Measurements from ENCODE around the gene UTF1.
"Not testable (repeated sequence)": the region's sequence is repeated elsewhere in the genome, so short reads cannot be mapped to it uniquely, and the experiment has no call there.

The UTF1 gene

DNA sequence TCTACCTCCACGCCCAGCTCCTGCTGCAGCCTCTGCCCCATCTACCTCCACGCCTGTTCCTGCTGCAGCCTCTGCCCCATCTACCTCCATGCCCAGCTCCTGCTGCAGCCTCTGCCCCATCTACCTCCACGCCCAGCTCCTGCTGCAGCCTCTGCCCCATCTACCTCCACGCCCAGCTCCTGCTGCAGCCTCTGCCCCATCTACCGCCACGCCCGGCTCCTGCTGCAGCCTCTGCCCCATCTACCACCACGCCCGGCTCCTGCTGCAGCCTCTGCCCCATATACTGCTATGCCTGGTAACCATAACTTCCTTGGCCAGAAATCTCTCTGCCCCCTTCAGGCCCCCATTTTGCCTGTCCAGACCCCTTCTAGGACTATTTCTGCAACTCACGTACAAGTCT is 35.0 kb downstream of the UTF1 start:
- not testable (repeated sequence) for DNase-seq (ENCODE audit: low read depth)

DNA sequence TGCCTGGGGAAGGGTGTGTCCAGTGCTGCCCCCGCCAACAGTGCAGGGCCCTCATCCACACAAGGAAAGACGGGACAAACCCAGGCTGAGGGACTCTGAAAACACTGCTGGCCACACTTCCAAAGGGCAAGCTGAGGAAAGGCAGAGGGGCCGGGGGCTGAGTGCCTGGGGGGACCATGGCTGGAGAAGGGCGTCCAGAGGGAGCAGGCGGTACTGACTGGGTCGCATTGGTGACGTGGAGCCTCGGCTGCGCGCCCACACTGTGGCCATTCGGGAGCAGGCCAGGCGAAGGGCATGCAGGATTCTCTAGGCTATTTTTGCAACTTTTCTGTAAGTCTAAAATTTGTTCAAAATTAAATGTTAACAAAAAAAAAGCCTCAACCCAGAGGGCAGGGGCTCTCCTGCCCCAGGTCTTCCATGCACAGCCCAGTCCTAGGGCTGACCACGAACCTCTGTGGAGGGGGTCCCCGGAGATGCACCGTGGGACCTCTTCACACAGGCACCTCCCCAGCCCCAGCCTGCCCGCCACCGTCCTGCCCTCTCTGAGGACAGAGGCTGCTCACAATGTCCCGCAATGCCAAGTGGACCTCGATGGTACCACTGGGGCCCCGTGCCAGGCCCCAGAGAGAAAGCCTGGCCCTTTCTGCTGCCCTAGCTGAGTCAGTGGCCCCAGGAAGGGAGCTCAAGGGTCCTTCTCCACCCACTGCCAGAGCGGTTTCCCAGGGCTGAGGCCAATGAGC is 36.2 kb downstream of the UTF1 start:
- DNase-seq (ENCODE audit: low read depth) = no peak

DNA sequence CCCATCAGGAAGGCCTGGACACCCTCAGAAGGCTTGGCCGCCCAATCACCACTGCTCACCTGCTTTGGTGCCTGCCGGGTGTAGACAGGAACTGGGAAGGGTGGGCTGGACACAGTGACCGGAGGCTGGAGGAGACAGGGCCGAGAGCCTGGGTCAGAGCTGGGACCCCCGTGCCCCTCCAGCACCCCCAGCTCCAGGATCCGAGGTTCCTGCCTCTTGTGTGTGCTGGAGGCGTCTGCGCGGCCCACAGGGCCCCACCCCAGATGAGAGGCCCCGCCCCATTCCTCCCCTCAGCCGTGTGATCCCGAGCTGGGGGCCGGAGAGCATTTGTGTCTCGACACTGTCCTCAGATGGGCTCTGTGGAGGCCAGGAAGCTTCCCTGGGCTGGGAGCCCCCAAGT is 37.3 kb downstream of the UTF1 start:
- no peak for DNase-seq (ENCODE audit: low read depth)

DNA sequence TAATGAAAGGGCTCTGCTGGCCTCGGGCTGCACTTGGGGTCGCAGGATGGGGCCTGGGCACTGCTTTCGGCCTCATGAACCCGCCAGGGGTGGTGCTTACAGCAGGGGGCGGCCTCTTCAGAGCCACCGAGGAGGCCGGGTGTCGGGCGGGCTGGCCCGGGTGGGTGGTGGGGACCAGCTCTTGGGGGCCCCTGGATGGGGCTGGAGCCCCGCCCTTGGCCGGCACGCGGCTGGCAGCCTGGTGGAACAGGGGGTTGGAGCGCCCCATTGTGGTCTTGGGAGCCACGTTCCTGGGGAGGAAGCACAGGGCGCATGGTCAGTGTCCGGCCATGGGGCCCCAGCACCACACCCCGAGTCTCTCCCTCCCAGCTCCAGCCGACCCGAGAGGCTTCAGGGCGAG is 37.8 kb downstream of the UTF1 start:
- no peak for DNase-seq (ENCODE audit: low read depth)

DNA sequence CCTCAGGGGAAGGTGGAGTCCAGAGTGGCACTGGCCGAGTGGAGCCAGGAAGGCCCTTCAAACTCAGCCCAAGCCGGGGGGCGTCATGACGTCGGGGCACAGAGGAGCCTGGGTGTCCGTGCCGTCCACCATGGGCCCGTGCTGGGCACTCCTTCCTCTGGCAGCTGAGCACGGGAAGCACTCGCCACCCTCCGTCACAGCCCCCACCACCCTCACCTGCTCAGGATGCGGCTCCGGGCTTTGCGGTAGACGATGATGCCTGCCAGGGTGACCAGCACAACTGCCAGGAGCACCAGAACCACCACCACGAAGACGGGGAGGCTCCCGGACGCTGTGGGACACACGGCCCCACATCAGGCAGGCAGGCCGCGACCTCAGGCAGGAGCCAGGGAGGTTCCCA is 38.5 kb downstream of the UTF1 start:
- no peak for DNase-seq (ENCODE audit: low read depth)

DNA sequence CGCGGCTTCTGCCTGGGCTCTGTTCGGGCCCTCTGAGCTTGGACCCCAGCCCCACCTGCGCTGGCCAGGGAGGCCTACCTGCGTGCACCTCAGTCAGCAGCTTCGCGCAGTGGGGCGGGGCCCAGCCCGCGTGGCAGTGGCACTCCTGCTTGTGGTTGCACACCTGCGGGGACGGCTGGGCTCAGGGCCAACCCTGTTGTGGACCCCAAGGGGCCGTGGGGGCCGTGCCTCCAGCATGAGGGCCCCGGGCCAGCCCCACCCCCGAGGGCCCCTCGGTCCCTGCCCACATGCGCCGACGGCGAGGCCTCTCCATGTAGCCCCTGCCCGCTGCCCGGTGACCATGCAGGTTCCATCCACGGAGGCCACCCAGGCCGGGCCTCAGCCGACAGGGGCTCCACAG is 39.4 kb downstream of the UTF1 start:
- DNase-seq (ENCODE audit: low read depth) = no peak

DNA sequence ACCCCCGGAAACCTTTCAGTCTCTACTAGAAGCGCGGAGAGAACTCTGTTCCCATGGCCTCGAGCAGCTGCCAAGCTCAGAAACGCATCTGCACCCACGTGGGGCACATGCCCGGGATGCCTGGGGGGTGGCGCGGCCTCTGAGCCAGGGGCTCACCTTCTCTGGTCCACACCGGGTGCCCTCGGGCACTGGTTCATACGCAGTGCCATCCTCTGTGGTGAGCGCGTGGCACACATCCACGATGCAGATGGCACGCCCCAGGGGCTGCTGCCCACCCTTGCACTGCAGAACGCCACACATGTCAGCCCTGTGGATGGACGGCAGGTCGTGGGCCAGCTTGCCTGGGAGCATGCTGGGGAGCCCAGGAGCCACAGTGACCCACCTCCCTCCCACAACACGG is 40.2 kb downstream of the UTF1 start:
- DNase-seq (ENCODE audit: low read depth) = no peak

DNA sequence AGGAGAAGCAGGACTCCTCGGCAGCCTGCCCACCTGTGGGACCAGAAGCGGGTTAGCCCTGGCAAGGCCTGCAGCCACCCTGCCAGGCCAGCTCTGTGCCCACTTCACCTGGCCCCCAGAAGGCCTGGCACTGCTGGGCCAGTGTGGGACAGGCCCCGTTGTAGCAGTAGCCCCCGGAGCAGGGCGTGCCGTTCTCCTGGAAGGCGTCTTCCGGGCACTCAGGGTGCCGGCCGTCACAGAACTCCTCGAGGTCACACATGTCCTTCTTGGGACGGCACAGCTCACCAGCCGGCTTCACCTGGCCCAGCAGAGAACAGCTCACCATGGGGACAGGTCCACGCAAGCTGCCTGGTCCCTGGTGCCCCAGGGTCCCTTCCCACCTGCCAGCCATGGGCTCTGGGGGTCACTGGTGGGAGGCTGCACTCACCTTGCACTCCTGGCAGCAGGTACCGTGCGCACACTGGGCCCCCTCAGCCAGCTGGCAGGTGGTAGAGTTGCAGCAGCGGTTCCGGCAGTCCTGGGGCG is 40.8 kb downstream of the UTF1 start:
- DNase-seq (ENCODE audit: low read depth) = no peak

DNA sequence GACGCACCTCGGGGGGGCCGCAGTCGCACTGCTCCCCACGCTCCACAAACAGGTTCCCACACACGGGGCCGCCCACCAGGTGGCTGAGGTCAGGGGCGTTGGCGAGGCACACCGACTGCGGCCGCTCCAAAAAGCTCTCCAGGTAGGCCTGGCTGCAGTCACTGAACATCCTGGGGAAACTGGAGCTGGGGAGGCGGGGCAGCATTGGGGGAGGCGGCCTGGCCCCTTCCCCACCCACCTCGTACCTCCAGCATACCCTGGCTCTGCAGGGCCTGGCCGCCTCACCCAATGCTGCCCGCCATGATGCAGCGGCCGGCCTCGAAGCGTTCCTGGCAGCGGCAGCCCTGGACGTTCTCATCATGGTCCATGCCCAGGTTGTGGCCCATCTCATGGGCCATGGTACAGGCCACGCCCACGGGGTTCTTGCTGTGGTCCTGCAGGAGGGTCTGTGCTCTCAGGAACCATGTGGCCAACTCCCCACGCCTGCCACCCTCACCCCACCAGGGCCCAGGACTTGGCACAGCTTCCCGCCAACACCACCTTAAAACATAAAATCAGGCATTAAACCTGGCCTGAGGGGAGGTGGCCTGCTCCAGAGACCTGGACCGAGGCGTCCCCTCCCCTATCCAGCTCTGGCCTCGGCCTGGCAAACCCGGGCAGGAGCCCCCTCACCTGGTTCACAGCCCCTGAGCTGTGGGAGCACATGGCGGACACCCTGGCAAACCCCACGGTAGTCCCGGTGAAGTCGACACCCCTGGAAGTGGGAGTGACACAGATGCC is 41.7 kb downstream of the UTF1 start:
- DNase-seq (ENCODE audit: low read depth) = no peak

DNA sequence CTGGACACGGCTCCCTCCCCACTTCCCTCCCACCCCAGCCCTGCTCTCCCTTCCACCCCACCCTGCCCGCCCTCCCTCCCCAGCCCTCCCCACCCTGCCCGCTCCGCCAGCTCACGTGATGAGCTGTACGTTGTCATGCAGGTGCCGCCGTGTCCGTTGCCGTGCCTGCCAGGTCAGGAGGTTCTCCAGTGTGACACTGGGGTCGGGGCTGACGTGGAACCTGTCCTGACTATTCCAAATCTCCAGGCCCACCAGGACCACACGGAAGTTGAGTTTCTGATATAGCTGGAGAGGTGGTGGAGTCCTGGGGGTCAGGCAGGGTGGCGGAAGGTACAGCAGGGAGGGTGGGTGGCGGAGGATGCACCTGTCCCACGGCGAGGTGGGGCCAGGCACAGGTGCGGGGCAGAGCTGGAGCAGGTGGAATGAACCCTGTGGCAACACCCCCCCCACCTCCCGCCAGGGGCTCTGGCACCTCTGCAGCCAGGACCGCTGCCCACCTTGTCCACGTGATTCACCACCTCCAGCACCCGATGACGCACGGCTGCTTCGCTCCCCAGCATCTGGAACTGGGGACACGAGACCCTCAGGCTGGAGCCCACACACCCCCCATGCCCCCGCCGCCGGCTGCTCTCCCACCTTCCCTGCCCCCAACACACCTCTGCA is 42.4 kb downstream of the UTF1 start:
- DNase-seq (ENCODE audit: low read depth) = no peak

DNA sequence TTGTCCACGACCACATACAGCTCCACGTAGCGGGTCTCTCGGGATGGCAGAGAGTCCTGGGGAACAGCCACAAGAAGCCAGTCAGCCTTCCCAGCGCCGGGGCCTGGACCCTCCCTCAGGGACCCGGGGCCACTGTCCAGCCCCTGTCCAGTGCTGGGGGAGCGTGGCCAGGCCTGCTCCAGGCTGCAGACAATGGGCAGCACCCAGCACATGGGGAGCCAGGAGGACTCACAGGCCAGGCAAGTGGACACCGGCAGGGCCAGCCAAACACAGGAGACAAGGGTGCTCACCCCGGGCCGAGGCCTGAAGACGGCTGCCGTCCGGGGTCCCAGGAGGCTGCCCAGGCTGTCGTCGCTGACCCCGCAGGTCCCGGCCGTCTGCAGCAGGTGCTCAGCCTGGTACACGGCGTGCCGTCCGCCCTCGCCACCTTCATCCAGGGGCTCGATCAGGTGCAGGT is 43.0 kb downstream of the UTF1 start:
- no peak for DNase-seq (ENCODE audit: low read depth)

DNA sequence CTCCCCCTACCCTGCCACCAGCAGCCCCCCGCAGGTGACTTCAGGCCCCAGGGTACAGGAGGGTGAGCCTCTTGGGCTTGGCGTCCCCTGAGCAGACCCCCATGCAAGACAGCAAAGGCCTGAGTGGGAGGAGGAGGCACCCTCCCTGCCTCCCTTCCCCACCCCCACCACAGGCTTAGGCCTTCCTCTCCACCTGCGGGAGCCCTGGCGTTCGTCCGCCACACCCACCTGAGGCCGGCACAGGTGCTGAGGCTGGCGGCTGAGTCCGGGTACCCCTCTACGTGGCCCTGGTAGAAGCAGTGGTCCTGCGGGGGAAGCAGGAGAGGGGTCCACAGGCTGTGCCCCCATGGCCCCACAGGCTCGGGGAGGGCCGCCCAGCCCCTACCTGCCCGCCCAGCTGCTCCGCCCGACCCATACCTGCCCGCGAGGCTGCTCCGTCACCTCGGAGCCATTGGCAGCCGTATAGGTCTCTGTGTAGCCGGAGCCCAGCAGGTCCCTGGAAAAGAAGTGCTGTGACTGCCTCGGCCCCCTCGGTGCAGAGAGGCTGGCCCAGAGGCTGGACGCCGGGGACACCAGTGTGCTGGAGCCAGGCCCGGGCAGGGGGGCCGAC is 43.6 kb downstream of the UTF1 start:
- DNase-seq (ENCODE audit: low read depth) = no peak

DNA sequence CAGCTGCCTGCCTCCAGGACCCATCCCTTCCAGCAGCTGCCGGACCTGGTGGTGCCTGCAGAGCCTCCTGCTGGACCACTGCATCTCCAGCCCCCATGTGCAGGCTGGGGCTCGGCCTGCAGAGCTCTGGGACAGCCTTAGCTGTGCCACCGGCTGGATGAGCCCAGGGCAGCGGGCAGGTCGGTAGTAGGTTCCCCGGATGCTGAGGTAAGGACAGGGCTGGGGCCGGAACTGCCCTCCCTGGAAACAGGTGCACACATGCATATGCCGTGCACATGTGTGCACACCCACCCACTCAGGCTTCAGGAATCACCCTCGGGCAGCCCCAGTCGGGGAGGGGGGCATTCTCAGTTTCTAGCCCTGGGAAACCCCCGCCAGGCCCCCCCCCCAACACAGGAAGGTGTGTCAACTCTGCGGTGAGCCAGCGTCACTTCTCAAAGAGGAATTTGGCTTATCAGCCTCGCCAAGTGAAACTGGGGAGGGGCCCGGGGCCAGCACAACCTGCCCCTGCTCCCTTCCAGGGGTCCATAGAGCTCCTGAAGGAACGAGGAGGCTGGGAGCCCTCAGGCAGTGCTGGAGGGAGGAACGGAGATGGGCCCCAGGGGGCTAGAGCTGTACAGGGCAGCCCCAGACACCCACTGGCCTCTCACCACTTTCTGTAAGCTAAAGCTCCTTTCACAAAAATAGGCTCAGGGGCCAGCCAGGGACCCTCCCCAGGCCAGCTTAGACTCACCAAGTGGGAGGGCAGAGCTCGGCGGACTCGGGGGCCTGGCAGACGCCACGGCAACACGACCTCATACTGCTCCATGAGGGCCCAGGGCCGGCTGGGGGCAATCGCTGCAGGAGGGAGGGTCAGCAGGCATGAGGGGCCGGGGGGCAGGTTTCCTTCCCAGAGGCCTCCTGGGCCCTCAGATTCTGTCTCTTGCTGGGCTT is 45.0 kb downstream of the UTF1 start:
- DNase-seq (ENCODE audit: low read depth) = no peak

DNA sequence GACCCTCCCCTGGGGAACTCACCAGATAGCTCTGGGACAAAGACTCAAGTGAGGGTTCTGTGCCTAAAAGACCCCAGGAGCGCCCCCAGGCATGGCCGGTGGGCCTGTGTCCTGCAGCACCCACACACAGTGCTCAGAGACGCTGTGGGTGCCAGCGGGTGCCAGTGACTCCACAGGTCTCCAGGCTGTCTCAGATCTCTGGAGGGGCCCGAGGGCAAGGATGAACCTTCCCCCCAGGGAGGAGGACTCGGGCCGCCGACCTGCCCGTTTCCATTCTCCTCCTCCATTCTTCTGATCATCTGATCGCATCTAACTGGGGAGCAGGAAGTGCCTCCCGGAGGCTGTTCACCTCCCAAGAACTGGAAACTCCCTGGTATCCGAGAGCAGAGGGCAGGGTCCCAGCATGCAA is 45.7 kb downstream of the UTF1 start:
- no peak for DNase-seq (ENCODE audit: low read depth)

DNA sequence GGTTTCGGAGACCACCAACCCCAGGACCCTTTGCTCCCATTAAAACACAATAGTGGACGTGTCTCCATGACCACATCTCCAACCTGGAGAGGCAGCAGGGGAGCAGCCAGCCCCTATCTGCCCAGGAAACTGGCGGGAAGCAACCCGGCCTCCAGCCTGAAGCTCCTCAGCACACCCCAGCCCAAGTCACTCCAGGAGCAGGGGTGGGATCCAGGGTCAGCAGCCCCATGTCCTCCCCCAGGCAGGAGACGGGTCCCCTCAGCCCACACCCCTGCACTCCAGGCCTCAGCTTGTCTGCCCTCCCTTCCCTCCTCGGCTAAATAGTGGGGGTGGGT is 46.0 kb downstream of the UTF1 start:
- DNase-seq (ENCODE audit: low read depth) = no peak

DNA sequence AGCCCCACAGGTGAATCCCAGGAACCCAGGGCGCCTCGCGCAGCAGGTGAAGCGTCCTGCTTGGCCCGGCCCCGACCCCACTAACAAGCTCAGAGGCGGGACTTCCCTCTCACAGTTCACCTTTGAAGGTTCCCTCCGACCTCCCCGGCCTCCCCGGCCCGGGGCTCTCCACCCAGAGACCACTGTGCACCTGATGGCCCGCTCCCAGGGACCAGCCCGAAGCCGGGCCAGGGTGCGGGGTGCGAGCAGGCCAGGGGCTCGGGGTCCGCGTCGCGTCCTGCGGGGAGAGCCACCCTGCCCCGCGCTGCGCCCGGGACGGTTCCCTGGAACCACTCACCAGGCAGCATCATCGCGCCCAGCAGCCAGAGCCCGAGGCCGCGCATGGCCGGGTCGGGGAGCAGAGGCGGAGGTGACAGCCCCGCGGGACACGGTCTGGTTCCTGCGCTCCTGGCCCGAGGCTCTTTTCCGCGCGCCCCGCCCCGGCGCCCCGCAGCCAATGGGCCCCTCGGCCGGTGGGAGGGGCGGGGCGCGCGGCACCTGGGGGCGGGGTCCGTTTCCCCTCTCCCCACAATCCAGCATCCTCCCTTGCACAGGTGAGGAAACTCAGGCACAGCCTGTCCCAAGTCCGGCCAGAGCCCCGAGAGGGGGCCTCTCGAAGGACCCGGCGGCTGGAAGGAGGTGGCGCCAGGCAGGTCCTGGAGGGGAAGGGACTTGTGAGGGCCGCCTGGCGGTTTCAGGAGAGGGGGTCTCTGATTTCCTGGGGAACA is 46.6 kb downstream of the UTF1 start, which contains the start of gene ADAM8:
ADAM8 (minus strand) TSS at position 434 of the 767 bp plus-strand sequence; CDS start at position 383, 51 bp downstream.
- DNase-seq (ENCODE audit: low read depth) = no peak

DNA sequence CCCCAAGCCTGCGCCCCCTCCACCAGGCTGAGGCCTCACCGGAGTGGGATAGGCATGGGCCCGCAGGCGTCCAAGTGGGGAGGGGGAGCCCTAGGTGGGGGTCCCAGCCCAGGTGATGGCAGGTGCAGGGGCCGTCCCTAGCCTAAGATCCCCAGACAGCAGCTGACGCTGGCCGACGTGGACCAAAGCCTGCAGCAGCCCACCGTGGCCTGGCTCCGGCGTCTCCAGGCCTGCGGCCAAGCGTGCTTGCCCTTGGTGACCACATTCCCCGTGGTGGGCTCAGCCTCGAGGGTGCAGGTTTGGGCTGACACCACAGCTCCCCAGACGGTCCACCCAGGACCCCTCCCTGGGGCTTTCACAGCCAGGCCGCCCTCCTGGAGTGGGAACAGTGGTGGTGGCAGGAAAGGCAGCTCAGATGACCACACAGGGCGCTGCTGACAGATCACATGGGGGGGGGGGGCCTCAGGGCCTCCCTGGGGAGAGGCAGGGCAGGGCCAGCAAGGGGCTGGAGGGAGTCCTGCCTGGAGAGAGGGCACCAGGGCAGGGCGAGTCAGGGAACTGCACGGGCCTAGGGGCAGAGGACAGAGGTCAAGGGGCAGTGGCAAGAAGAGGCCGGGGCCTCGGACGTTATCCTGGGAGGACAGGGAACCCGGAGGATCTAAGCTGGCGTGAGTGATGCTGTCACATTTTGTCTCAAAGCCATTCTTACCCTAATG is 47.4 kb downstream of the UTF1 start:
- no peak for DNase-seq (ENCODE audit: low read depth)

DNA sequence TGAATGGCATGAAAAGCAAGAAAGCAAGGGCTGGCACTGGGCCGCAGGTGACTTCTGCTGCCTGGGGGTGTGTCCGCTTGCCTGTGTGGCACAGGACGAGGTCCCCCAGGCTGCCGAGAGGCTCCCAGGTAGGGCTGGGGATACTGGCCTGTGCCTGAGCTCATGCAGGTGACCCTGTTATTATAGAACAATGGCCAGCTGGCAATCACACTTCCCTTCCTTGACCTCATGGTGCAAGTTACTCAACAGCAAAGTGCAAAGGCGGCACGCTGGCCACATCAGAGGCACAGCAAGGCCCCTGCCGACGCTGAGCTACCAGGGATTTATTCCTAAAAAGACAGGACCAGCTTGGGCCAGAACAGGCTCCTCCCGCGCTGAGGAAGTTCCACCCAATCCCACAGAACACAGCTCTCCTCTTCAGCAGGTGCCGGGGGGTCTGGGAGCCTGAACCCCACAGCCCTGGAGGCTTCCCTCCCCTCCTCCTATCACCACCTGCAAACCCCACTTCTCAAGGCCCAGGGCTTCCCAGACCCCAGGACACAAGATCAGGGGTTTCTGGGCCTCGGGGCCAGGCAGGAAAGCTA is 48.1 kb downstream of the UTF1 start:
- no peak for DNase-seq (ENCODE audit: low read depth)

DNA sequence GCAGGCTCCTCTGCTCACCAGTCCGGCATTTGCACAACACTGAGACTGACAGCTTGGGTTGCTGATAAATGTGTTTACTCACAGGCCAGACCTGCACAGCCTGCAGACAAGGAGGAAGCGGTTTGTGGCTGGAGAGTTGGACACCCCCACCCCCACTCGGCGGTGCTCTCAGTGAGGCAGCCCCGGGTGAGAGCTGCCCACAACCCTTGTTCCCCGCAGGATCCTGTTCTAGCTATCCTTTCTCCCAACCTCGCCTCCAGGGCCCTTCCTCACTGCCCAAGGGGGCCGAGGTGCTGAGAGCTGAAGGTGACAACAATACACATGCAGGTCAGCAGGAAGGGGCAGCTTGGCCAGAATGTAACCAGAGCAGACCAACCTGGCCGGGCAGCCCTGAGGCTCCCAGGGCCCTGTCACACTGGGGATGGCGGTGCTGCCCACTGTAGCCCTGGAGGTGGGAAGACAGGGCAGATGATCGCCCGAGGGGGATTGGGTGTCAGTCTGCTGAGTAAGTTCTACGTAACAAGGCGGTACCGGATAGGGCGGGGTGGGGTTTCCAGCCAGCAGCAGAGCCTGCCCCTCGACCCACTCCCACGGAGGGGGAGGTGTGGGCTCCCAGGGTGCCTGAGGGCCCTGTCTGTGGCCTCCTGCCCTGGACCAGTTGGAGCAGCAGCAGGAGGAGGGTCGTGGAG is 48.7 kb downstream of the UTF1 start:
- DNase-seq (ENCODE audit: low read depth) = no peak

All from GM04503 (cell line).